ENCODE measurements around the gene TNP2.
"Not testable (repeated sequence)": the region's sequence is repeated elsewhere in the genome, so short reads cannot be mapped to it uniquely, and the experiment has no call there.

The TNP2 gene

DNA sequence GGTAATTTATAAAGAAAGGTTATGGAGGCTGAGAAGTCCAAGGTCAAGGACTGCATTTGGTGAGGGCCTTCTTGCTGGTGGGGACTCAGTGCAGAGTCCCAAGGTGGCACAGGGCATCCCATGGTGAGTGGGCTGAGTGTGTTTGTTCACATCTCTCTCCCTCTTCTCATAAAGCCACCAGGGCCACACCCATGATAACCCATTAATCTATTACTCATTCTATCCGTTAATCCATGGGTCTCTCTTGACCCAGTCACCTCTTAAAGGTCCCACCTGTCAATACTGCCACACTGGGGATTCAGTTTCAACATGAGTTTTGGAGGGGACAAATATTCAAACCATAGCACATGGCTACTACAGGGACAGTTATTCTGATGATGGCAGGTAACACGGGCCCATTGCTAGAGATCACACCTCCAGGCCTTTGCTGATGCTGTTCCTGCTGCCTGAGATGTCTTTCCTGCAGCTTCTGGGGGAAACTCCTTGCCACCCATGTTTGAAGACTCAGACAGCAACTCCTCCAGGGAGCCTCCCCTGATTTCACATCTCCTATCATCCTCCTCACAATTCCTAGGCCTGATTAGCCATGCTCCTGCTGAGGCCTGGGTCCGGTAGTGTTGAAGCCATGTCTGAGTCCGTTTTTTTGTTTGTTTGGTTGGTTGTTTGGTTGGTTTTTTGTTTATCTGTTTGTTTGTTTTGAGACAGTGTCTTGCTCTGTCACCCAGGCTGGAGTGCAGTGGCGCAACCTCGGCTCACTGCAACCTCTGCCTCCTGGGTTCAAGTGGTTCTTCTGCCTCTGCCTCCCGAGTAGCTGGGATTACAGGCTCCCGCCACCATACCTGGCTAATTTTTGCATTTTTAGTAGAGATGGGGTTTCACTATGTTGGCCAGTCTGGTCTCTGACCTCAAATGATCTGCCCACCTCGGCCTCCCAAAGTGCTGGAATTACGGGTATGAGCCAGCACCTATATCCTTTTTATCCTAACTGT lies 29.2 kb downstream of the TNP2 start:
- no peak for DNase-seq

DNA sequence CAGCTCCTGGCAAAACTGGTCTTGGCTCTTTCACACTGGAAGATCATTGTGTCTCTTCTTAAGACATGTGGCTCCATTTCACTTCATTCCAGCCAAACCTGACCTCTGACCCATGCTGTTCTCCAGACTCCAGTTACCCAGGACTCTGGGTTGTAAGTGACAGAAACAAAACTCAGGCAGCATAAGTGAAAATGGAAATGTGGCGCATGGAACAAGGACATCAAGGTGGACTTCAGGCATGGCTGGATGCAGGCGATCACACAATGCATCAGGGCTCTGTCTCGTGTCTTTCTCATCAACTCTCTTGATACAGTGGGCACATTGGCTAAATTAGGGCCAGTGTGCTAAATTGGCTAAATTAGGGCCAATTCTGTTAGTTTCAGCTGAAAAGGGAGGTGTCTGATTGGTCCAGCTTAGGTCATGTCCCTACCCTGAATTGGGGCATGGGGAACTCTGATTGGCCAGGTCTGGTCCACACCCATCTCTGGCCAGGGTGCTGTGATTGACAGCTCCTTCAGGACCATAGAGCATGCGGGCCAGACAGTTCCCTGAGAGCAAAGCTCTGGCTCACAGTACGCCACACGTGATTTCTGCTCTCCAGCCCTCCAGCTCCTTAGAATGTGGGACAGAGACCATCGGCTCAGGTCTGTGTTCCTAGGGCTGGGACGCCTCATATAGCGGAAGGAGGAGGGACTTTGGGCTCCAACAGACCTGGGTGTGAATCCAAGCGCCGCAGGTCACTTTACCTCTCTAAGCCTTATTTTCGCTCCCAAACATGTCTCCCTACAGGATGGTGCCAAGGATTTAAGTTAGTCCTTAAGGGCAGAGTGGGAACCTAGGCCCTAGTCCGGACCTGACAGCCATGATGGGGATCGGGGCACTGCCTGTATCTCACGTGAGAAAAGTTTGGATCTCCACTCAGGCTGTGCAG lies 30.6 kb downstream of the TNP2 start:
- DNase-seq, result no peak

DNA sequence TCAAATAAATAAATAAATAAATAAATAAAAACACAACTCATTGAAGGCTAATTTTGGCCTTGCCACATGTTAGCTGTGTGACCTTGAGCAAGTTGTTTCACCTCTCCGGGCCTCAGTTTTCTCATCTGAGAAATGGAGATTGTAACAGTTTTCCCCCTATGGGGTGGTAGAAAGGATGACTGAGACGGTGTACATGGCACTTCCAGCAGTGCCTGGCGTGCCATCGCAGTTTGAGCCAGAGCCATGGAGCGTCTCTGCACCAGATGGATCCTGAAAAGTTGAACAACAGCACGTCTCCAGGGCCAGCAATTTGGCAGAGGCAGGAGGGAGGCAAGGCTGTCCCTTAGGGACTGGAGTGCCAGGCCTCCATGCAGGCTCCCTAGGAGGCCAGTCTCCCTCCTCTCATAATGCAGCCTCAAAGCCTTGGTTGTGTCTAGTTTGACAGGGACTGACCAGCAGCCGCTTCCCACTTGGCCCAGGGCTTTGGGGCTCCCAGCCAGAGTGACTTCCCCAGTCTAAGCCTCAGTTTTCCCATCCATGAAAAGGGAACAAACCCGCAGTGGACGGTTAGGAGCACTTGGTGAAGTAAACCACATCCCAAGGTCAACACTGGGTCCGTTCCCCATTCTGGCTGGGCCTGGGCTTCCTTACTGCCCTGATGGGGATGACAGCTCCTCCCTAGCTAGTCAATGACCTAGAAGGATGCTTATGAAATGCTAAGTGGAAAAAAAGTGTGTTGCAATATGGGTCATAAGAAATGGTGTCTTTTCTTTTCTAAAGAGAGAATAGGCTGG lies 32.5 kb downstream of the TNP2 start:
- DNase-seq, result no peak

DNA sequence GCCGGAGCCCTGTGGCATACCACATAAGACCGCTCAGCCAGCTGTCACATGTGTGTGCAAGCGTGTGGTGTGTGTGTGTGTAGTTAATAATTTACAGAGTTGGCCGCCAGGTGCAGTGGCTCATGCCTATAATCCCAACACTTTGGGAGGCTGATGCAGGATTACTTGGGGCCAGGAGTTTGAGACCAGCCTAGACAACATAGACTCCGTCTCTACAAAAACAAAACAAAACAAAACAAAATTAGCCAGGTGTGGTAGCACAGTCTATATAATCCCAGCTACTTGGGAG lies 33.5 kb downstream of the TNP2 start:
- DNase-seq, result no peak

DNA sequence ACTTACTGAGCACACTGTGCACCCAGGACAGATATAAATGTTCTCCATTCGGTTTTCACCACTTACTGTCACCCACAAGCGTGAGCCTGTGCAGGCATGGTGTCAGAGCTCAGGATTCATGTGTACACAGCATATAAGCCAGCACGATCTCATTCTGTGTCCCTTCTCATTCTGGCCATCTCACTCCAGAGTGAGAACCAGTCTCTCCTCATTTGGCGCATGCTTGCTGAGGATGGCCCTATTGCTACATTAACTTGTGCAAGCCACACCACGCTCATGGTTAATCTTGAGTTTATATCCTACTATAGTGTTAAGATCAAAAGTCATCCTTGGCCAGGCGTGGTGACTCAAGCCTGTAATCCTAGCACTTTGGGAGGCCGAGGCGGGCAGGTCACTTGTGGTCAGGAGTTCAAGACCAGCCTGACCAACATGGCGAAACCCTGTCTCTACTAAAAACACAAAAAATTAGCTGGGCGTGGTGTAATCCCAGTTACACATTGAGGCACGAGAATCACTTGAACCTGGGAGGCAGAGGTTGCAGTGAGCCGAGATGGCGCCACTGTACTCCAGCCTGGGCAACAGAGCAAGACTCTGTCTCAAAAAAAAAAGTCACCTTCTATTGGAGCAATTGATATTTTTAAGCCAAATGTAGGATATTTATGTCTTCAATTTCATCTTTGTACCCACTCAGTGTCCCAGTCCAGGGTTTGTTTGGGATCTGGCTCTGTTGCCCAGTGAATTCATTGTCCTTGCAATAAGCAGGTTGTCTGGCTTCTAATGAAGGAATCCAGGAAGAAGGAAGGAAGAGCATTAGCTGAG lies 34.0 kb downstream of the TNP2 start:
- DNase-seq, result no peak

DNA sequence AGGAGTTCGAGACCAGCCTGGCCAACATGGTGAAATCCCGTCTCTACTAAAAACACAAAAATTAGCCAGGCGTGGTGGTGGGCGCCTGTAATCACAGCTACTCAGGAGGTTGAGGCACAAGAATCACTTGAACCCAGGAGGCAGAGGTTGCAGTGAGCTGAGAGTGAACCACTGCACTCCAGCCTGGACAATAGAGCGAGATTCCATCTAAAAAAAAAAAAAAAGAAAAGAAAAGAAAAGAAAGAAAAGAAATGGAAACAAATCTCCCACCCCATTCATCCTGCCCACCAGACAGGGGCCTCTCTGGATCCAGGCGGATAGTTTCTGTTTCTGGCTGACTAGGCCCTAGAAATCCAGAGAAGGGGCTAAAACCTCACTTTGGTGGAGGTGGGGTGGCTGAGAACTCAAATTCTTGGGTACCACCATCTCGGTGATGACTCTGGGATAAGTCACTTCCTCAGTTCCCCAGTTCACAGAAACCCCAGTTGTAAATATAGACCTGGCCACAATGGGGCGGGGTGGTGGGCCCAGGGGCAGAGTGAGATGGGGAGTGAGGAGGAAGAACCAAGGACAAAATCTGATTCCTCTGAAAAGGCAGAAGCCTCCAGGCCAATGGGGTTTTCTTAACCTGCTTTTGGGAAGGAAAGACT lies 35.3 kb downstream of the TNP2 start:
- DNase-seq, result peak; percentile 73 to 76

DNA sequence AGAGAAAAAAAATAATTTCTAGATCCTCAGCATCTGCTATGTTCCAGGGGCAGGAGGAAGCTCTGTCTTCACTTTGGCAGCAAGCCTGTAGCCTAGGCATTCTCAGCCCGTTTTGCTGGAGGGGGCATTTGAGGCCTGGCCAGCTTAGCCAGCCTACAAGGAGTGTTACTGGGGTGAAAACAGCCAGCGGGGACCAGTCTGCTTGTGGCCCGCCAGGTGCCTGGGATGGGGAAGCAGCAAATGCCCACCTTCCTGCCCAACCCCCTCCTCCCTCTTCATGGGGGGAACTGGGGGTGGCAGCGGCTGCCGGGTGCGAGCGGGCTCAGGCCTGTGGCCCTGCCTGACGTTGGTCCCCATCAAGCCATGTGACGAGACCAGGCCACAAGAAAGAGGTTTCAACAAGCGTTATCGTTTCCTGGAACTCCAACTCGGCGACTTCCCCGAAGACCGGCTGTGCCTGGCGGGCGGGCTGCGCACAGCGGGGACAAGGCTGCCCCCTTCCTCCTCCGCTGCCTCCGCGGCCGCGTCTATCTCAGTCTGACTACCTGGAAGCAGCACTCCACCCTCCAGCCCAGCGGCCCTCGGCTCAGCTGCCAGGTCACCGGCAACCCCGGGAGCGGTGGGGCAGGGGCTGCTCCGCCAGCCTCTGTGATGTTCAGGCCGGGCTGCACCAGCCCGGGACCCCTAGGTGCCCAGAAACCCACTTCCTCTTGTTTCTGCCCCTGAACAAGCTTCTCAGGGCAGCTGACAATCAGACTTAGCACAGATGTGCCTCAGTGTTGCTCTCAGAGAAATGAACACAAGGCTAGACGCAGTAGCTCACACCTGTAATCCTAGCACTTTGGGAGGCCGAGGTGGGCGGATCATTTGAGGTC lies 36.0 kb downstream of the TNP2 start:
- peak; percentile 84 to 89 for DNase-seq

DNA sequence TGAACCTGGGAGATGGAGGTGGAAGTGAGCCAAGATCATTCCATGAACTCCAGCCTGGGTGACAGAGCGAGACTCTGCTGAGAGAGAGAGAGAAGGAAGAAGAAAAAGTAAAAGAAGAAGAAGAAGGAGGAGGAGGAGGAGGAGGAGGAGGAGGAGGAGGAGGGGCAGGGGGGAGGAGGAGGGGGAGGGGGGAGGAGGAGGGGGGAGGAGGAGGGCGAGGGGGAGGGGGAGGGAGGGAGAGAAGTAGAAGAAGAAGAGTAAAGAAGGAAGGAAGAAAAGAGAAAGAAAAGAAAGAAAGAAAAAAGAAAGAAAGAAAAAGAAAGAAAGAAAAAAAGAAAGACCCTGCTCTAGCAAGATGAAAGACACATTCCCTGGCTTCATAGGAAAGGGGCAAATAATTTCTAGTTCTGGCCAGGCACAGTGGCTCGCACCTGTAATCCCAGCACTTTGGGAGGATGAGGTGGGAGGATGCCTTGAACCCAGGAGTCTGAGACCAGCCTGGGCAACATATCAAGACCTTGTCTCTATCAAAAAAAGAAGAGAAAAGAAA lies 36.7 kb downstream of the TNP2 start:
- DNase-seq, result no peak

DNA sequence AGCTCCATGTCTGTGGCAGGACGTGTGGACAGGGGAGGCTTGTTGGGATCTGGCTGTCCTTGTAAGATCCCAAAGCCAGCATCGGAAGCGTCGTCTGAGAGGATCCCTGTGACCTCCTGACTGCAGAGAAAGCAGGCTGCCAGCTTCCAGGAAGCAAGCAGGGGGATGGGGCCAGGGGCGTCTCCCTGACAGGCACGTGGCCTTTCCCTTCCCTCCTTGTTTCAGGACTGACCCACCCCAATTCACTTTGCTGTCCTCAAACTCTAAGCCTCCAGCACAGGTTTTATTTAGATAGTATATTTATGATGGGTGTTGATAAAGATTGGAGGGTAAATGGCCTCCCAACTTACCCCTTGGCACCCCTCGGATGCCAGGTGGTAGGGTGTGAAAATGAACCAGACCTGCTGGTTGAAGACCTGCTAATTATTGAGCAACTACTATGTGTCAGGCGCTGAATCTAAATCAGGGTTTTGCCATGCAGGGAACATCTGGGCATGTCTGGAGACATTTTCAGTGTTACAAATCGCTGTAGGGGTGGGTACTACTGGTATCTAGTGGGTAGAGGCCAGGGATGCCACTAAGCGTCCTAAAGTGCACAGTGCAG lies 37.7 kb downstream of the TNP2 start:
- DNase-seq, result no peak

DNA sequence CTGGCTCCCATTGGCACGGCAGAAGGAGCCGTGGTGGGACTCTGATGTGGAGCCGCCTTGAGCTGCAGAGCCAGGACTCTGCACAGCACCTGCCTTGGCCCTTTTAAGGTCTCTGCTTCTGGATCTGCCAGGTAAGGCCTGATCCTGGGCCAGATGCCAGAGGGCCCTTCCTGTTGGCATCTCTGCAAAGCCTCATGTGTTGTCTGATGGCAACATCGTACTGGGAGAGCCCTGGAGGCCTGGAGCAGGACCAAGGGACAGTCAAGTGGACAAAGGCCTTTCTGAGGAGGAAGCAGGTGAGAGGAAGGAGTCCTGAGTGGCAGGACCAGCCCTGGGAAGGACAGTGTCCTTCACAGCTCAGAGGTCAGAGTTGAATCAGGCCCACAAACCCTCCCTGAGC lies 39.2 kb downstream of the TNP2 start:
- no peak for DNase-seq

DNA sequence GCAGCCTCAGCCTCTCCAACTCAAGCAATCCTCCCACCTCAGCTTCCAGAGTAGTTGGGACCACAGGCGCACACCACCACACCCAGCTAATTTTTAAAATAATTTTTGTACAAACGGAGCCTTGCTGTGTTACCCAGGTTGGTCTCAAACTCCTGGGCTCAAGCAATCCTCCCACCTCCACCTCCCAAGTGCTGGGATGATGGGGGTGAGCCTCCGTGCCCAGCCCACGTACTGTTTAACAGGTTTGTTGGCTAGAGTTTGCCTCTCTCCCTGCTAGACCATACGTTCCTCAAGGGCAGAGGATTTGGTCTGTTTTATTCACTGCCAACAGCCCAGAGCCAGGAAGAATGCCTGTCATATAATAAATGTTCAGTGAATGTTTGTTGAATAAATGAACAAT lies 39.7 kb downstream of the TNP2 start:
- no peak for DNase-seq

DNA sequence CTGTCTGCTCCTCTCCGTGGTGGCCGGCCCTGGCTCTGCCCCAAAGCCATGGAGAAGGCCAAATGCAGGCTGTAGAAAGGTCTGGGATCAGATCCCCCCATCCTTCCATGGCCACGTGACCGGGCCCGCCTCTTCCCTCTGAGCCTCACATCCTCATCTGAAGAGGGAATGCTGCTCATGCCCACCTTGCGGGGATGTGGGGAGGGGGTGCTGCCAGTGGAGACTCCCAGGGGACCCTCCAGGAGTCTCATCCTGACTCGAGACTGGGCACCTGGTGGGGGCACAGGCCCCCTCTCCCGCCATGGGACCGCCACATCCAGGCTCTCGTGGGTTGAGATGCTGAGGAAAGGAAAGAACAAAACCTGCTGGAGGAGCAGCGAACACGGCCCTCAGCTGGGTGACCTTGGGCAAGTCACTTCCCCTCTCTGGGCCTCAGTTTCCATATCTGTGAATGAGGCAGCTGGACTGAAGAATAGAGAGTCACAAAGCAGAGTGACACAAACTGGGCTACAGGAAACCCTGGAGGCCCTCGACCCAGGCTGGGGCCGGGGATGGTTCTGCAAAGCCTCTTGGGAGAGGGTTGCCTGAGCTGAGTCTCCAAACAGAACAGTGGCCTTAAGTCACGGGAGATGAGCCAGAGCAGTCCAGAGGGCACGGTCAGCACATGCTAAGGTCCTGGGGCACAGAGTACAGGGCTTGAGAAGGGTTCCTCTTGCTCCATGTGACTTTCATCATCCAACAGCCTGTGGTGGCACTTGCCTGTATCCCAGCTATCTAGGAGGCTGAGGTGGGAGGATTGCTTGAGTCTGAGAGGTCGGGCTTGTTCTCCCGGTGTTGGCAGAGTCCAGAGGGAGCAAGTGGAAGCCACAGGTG lies 43.2 kb downstream of the TNP2 start:
- DNase-seq, result no peak

DNA sequence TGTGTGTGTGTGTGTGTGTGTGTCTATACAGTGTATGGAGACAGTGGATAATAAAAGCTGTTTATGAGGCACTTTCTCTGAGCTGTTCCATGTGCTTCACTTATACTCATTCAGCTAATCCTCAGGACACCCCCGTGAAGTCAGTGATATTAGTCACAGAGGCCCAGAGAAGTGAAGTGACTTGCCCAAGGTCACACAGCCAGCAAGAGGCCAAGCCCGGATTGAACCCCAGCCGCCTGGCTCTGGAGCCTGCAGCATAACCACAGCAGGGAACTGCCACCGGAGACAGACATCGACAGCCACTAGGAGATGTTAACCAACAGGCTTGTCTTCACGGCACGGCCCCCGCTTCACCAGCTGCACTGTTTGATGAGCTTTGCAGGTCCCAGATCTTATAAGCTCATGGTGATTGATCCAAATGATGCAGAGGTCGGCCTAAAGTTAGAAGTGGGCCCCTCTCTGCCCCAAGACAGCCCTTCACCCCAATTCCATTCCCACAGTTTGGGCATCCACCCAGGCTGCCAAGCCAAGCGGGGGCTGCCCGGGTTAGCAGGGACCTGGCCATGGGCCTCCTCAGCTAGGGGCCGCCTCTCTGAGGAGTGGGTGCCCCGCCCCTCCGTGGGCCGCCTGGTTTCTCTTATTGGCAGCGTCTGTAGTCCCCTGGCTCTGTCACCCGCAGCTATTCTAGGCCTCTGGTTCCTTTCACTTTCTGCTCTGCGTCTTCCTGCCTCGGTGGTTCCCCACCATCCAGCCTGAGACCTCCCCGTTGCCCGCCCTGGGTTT lies 44.0 kb downstream of the TNP2 start:
- peak; percentile 72 to 76 for DNase-seq

DNA sequence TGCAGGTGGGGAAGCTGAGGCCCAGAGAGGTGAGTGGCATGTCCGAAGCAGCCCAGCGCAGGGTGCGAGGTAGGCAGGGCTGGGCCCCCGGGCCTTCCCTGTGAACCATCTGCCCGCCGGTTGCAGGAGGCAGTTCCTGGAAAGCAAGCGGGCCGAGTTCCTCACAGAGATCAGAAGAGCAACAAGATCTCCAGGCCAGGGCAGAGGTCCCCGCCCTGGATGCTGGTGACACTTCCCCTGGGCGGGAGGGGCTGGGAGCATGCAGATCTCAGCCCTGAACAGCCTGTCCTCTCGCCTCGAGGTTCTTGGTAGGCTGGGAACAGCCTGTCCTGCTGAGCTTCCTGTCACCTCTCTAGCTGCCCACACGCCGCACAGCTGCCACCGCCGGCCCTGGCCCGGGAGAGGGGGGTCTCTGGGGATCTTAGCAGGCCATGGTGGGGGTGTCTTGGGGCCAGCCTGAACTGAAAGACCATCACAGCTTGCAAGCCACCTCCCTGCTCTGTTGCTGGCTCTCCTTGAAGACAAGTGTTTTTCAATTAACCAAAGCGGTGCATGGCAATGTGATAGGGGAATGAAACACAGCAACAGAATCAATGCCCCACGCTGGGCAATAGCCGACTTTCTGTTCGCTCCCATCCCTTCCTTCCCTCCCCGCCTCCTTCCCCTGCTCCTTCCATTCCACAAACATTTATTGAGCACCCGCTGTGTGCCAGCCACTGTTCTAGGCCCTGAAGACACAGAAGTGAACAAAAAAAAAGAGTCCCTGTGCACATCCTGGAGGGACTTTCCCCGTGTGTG lies 44.8 kb downstream of the TNP2 start:
- DNase-seq, result peak; percentile 60 to 64

DNA sequence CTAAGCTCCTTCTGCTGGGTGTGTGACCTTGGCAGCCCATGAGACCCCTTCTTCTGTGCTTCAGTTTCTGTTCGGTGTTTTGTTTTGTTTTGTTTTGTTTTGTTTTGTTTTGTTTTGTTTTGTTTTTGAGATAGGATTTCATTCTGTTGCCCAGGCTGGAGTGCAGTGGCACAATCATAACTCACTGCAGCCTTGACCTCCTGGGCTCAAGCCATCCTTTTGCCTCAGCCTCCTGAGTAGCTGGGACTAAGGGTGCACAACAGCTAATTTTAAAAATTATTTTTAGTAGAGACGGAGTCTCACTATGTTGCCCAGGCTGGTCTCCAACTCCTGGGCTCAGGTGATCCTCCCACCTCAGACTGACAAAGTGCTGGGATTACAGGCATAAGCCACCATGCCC lies 48.6 kb downstream of the TNP2 start:
- DNase-seq, result not testable (repeated sequence)

DNA sequence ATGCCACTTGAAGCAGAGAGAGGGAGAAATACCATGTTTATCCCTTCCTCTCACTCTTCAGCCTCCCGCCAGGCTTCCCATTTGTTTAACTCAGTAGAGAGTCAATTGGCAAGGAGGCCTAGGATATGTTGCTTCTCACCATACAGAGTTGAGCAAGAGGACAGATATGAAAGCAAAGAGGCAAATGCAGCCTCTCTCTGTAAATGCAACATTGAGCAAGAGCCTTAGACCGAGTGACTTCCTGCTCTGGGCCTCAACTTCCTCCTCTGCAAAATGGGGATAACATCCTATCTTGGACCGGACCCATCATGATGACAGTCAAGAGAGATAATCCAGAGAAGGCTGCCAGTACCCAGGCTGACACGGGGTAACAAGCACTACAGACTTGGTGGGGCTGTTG lies 49.9 kb downstream of the TNP2 start:
- no peak for DNase-seq

DNA sequence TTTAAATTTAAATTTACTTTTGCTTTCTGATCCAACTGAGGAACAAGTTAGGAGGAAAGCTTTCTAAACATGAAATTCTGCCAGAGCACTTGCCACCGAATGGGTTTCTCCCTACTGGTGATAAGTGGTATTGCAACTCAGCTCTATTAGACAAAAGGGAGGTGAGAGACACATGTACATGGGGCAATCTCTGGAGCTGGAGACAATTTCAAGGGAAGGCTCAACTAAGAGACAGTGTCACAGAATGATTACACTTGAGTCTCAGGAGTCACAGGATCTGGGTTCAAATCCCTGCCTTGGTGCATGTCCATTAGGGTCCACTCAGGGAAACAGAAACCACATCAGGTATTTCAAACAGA lies 50.5 kb downstream of the TNP2 start:
- DNase-seq, result no peak

All from stimulated activated CD4-positive, alpha-beta T cell treated with anti-CD3 and anti-CD28 coated beads, Interleukin-2, amount 100 ng/mL, for 48 hours (primary cell).